ENCODE data around the gene TBC1D20.
A peak's percentile ranks its signal among the peaks of the same experiment; 100 is the strongest.

Gene TBC1D20

GRCh38 chr20:418858-419365, 43.4 kb downstream of the TBC1D20 start:
- no peak for DNase-seq

- no peak for DNase-seq
Measured at GRCh38 chr20:417801-418342, 44.5 kb downstream of the TBC1D20 start.

- no peak for DNase-seq
Measured at GRCh38 chr20:416950-417800, 45.2 kb downstream of the TBC1D20 start.

GRCh38 chr20:415820-416322, 46.5 kb downstream of the TBC1D20 start:
- DNase-seq: no peak

GRCh38 chr20:414161-414560, 48.2 kb downstream of the TBC1D20 start:
- no peak for DNase-seq

GRCh38 chr20:412081-412480, 50.3 kb downstream of the TBC1D20 start:
- no peak for DNase-seq

- DNase-seq: no peak
Measured at GRCh38 chr20:409697-410559, 52.4 kb downstream of the TBC1D20 start.

GRCh38 chr20:408843-409696, 53.3 kb downstream of the TBC1D20 start:
- peak in 1 of 2 experiments; percentile 31 for DNase-seq

- peak; percentile 74 to 90 for DNase-seq
Measured at GRCh38 chr20:407953-408842, 54.1 kb downstream of the TBC1D20 start, which contains the start of gene RBCK1. RBCK1 (plus strand) TSS chr20:408299; CDS start chr20:408758, 459 bp downstream.

- DNase-seq: peak; percentile 72 to 93
Measured at GRCh38 chr20:407133-407952, 55.0 kb downstream of the TBC1D20 start.

GRCh38 chr20:406200-407132, 55.9 kb downstream of the TBC1D20 start:
- no peak for DNase-seq

- DNase-seq: no peak
Measured at GRCh38 chr20:404088-404487, 58.2 kb downstream of the TBC1D20 start.

- no peak for DNase-seq
Measured at GRCh38 chr20:403582-403957, 58.8 kb downstream of the TBC1D20 start.

GRCh38 chr20:402898-403581, 59.3 kb downstream of the TBC1D20 start:
- DNase-seq: no peak

- DNase-seq: no peak
Measured at GRCh38 chr20:402496-402885, 59.8 kb downstream of the TBC1D20 start.

GRCh38 chr20:401682-402495, 60.4 kb downstream of the TBC1D20 start:
- peak; percentile 71 to 74 for DNase-seq
